K562 (cell line): ENCODE measurements around the gene COG4.

Source experiments
- DPF2 ChIP-seq: fragments of 450-650 bp; IDR thresholded peaks from 2 replicates; pipeline ENCODE4 v1.6.1; 2016
- NR1H2 ChIP-seq: sonication (generic); formaldehyde crosslinking; IDR thresholded peaks from 2 replicates; pipeline ENCODE4 v1.4.0; 2020; ENCODE audit warnings: mild to moderate bottlenecking, missing genetic modification reagents
- POLR2AphosphoS5 ChIP-seq: IDR thresholded peaks from 2 replicates; pipeline ENCODE4 v1.6.1; 2011; ENCODE audit warnings: mild to moderate bottlenecking, low read depth, low read length, moderate library complexity; ENCODE audit not compliant: control insufficient read depth, insufficient read depth
- POLR3A ChIP-seq: IDR thresholded peaks from 2 replicates; pipeline ENCODE4 v1.6.1; 2011; ENCODE audit warnings: borderline replicate concordance, mild to moderate bottlenecking, moderate library complexity; ENCODE audit not compliant: insufficient read length, insufficient read depth; ENCODE audit errors: extremely low read depth
- SRF ChIP-seq, 2 experiments: fragments of 250-450, 450-650 bp in 1 of 2; sonication (Bioruptor Pico) in 1 of 2; sonication (generic) in 1 of 2; formaldehyde crosslinking; IDR thresholded peaks; 2 replicates each; pipeline versions ENCODE4 v1.5.0 to v1.5.1; 2020 to 2022; ENCODE audit warnings: mild to moderate bottlenecking in 1 of 2, missing genetic modification reagents in 1 of 2
- TF ChIP-seq, protein P1 (sequence below): fragments of 450-650 bp; IDR thresholded peaks from 2 replicates; pipeline ENCODE4 v1.6.1; 2016; ENCODE audit warnings: missing biosample characterization, missing genetic modification characterization
- TF ChIP-seq, protein P2 (sequence below), 3 experiments: IDR thresholded peaks in 2 of 3; conservative IDR thresholded peaks in 1 of 3; 2 replicates each; pipeline ENCODE4 v1.5.1; 2011 to 2012; ENCODE audit warnings: low read length in 3 of 3, mild to moderate bottlenecking in 3 of 3, control low read depth in 2 of 3, improper control_type of control experiment in 1 of 3, inconsistent platforms in 1 of 3, low read depth in 1 of 3, mixed read lengths in 1 of 3, moderate library complexity in 1 of 3; ENCODE audit not compliant: insufficient read depth in 2 of 3
- TF ChIP-seq, protein P3 (sequence below): sonication (generic); formaldehyde crosslinking; IDR thresholded peaks from 2 replicates; pipeline ENCODE4 v1.8.1; 2023; ENCODE audit warnings: mild to moderate bottlenecking, missing genetic modification reagents

DNA sequence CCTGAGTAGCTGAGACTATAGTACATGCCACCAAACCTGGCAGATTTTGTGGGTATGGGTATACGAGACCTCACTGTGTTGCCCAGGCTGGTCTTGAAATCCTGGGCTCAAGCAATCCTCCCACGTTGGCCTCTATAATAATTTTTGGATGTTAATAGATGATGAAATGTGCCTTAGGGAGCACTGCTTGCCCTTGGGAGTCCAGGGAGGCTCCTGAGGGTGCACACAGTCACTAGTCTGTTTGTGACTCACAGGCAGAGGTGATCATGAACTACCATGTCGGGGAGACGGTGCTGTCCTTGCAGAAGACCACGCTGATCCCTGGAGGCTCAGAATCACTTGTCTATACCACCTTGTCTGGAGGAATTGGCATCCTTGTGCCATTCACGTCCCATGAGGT is 46.4 kb upstream of the COG4 start:
- TF ChIP-seq POLR3A (no peak), SRF (CRISPR knock-in tag; IDR thresholded peaks at IDR 0.05) (no peak), NR1H2 (CRISPR knock-in tag) (no peak), POLR2AphosphoS5 (no peak), DPF2 (no peak)
- TF ChIP-seq, protein P1, sequence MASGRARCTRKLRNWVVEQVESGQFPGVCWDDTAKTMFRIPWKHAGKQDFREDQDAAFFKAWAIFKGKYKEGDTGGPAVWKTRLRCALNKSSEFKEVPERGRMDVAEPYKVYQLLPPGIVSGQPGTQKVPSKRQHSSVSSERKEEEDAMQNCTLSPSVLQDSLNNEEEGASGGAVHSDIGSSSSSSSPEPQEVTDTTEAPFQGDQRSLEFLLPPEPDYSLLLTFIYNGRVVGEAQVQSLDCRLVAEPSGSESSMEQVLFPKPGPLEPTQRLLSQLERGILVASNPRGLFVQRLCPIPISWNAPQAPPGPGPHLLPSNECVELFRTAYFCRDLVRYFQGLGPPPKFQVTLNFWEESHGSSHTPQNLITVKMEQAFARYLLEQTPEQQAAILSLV (tag), result no peak
- TF ChIP-seq, protein P2, sequence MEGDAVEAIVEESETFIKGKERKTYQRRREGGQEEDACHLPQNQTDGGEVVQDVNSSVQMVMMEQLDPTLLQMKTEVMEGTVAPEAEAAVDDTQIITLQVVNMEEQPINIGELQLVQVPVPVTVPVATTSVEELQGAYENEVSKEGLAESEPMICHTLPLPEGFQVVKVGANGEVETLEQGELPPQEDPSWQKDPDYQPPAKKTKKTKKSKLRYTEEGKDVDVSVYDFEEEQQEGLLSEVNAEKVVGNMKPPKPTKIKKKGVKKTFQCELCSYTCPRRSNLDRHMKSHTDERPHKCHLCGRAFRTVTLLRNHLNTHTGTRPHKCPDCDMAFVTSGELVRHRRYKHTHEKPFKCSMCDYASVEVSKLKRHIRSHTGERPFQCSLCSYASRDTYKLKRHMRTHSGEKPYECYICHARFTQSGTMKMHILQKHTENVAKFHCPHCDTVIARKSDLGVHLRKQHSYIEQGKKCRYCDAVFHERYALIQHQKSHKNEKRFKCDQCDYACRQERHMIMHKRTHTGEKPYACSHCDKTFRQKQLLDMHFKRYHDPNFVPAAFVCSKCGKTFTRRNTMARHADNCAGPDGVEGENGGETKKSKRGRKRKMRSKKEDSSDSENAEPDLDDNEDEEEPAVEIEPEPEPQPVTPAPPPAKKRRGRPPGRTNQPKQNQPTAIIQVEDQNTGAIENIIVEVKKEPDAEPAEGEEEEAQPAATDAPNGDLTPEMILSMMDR (IDR thresholded peaks at IDR 0.05 in 2 of 3, conservative IDR thresholded peaks at IDR 0.05 in 1 of 3; ENCODE audit: insufficient read depth in 2 of 3, low read depth in 1 of 3, low read length in 3 of 3), result no peak
- TF ChIP-seq, protein P3, sequence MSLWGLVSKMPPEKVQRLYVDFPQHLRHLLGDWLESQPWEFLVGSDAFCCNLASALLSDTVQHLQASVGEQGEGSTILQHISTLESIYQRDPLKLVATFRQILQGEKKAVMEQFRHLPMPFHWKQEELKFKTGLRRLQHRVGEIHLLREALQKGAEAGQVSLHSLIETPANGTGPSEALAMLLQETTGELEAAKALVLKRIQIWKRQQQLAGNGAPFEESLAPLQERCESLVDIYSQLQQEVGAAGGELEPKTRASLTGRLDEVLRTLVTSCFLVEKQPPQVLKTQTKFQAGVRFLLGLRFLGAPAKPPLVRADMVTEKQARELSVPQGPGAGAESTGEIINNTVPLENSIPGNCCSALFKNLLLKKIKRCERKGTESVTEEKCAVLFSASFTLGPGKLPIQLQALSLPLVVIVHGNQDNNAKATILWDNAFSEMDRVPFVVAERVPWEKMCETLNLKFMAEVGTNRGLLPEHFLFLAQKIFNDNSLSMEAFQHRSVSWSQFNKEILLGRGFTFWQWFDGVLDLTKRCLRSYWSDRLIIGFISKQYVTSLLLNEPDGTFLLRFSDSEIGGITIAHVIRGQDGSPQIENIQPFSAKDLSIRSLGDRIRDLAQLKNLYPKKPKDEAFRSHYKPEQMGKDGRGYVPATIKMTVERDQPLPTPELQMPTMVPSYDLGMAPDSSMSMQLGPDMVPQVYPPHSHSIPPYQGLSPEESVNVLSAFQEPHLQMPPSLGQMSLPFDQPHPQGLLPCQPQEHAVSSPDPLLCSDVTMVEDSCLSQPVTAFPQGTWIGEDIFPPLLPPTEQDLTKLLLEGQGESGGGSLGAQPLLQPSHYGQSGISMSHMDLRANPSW (CRISPR knock-in tag), result no peak
